MM.1S (cell line): ENCODE measurements around the gene TENM4.

Experiments used
- DNase-seq: peaks from one replicate; pipeline ENCODE4 v3.0.0-alpha.2; 2015
- H2AFZ ChIP-seq: fragments of 300-600 bp; sonication (generic); 2 replicates; pipeline ENCODE4 v1.6.0; 2016; ENCODE audit warnings: antibody characterized with exemption, low read length
- H3F3A ChIP-seq: fragments of 300-600 bp; sonication (generic); 2 replicates; pipeline ENCODE4 v1.6.1; 2016; ENCODE audit warnings: mild to moderate bottlenecking, antibody characterized with exemption, low read length, moderate library complexity, mixed read lengths; ENCODE audit not compliant: insufficient read depth
- H3K27ac ChIP-seq: fragments of 300-600 bp; sonication (generic); 2 replicates; pipeline ENCODE4 v1.5.1; 2016; ENCODE audit warnings: mild to moderate bottlenecking, low read length
- H3K27me3 ChIP-seq: fragments of 300-600 bp; sonication (generic); replicated peaks from 2 replicates; pipeline ENCODE4 v1.6.0; 2016; ENCODE audit warnings: low read length; ENCODE audit not compliant: insufficient read depth
- H3K36me3 ChIP-seq: fragments of 300-600 bp; sonication (generic); replicated peaks from 2 replicates; pipeline ENCODE4 v1.6.1; 2016; ENCODE audit warnings: mild to moderate bottlenecking, low read length, mixed read lengths; ENCODE audit not compliant: insufficient read depth
- H3K4me1 ChIP-seq: fragments of 300-600 bp; sonication (generic); 2 replicates; pipeline ENCODE4 v1.6.1; 2016; ENCODE audit warnings: low read length, mixed read lengths
- H3K4me2 ChIP-seq: fragments of 300-600 bp; sonication (generic); 2 replicates; pipeline ENCODE4 v1.6.0; 2016; ENCODE audit warnings: low read depth, low read length
- H3K4me3 ChIP-seq: fragments of 300-600 bp; sonication (generic); 2 replicates; pipeline ENCODE4 v1.5.1; 2016; ENCODE audit warnings: low read length, mixed read lengths
- H3K79me2 ChIP-seq: fragments of 300-600 bp; sonication (generic); 2 replicates; pipeline ENCODE4 v1.6.1; 2016; ENCODE audit warnings: mixed run types, low read length, mixed read lengths
- H3K9ac ChIP-seq: fragments of 300-600 bp; sonication (generic); 2 replicates; pipeline ENCODE4 v1.6.1; 2016; ENCODE audit warnings: low read length, mixed read lengths
- H3K9me2 ChIP-seq: fragments of 300-600 bp; sonication (generic); replicated peaks from 2 replicates; pipeline ENCODE4 v1.6.1; 2016; ENCODE audit warnings: mild to moderate bottlenecking, low read length, mixed read lengths; ENCODE audit not compliant: insufficient read depth
- H3K9me3 ChIP-seq: fragments of 300-600 bp; sonication (generic); replicated peaks from 2 replicates; pipeline ENCODE4 v1.6.1; 2016; ENCODE audit warnings: mild to moderate bottlenecking, low read length, mixed read lengths; ENCODE audit not compliant: insufficient read depth
- H4K20me1 ChIP-seq: fragments of 300-600 bp; sonication (generic); 2 replicates; pipeline ENCODE4 v1.6.1; 2016; ENCODE audit warnings: mild to moderate bottlenecking, low read length, moderate library complexity, mixed read lengths; ENCODE audit not compliant: insufficient read depth
- CTCF ChIP-seq: fragments of 300-600 bp; sonication (generic); IDR thresholded peaks from 2 replicates; pipeline ENCODE4 v1.5.1; 2016; ENCODE audit warnings: antibody characterized with exemption, low read length, mixed read lengths
- EZH2 ChIP-seq: fragments of 300-600 bp; sonication (generic); optimal IDR thresholded peaks from 2 replicates; pipeline ENCODE3; 2017; ENCODE audit warnings: low read depth, mild to moderate bottlenecking, antibody characterized with exemption, low read length, mixed read lengths
- EZH2phosphoT487 ChIP-seq: fragments of 300-600 bp; sonication (generic); IDR thresholded peaks from 2 replicates; pipeline ENCODE4 v1.6.1; 2018; ENCODE audit warnings: antibody characterized with exemption, low read length

TENM4 gene

GRCh38 chr11:79439886-79440570 is 802 bp downstream of the TENM4 start:
- Histone ChIP-seq H3K36me3 (no peaks in the 10 kb centered on the region), H3K4me1 (peaks cover 5% of the 10 kb centered on the region; the same call in 1 of the 2 replicates), H3K9ac (no peak overlapping the region), H3K79me2 (no peaks in the 10 kb centered on the region), H3K4me3 (peak overlapping the region; percentile 69), H3K27me3 (peaks cover 49% of the 10 kb centered on the region), H3K27ac (no peak overlapping the region), H2AFZ (peak overlapping the region; percentile 85), H3F3A (no peaks in the 10 kb centered on the region), H3K9me2 (no peaks in the 10 kb centered on the region), H3K9me3 (no peaks in the 10 kb centered on the region), H3K4me2 (peak overlapping the region; percentile 99), H4K20me1 (no peaks in the 10 kb centered on the region)
- peak; percentile 42 for DNase-seq
- TF ChIP-seq EZH2phosphoT487: no peak
- TF ChIP-seq CTCF: peak; percentile 7; the same call in 1 of the 2 replicates
- no peak for TF ChIP-seq EZH2

- H3K27me3 ChIP-seq: peaks cover 49% of the 10 kb centered on the region
Observed at GRCh38 chr11:79439410-79439885, 1.4 kb downstream of the TENM4 start.

GRCh38 chr11:79438631-79439409 is 2.0 kb downstream of the TENM4 start:
- H3K9me2 ChIP-seq: no peaks in the 10 kb centered on the region
- no peaks in the 10 kb centered on the region for H3K79me2 ChIP-seq
- H3K27ac ChIP-seq: no peak overlapping the region
- H4K20me1 ChIP-seq: no peaks in the 10 kb centered on the region
- peak overlapping the region; percentile 69 for H3K4me3 ChIP-seq
- peak overlapping the region; percentile 99 for H3K4me2 ChIP-seq
- no peak overlapping the region for H3K9ac ChIP-seq
- peak; percentile 13 for DNase-seq
- peaks cover 49% of the 10 kb centered on the region for H3K27me3 ChIP-seq
- no peaks in the 10 kb centered on the region for H3K9me3 ChIP-seq
- H3F3A ChIP-seq: no peaks in the 10 kb centered on the region
- peak overlapping the region; percentile 66 for H2AFZ ChIP-seq
- H3K4me1 ChIP-seq: peaks cover 5% of the 10 kb centered on the region; the same call in 1 of the 2 replicates
- TF ChIP-seq CTCF: no peak
- no peak for TF ChIP-seq EZH2phosphoT487
- TF ChIP-seq EZH2: no peak
- H3K36me3 ChIP-seq: no peaks in the 10 kb centered on the region

More at GRCh38 chr11:79439410-79439885, 1.4 kb downstream of the TENM4 start:
- Histone ChIP-seq H3K9me2 (no peaks in the 10 kb centered on the region), H2AFZ (peak overlapping the region; percentile 85), H3K27ac (no peak overlapping the region), H3F3A (no peaks in the 10 kb centered on the region), H3K36me3 (no peaks in the 10 kb centered on the region), H3K4me3 (peak overlapping the region; percentile 69), H3K4me1 (peaks cover 5% of the 10 kb centered on the region; the same call in 1 of the 2 replicates), H3K9me3 (no peaks in the 10 kb centered on the region), H3K79me2 (no peaks in the 10 kb centered on the region), H3K9ac (no peak overlapping the region), H4K20me1 (no peaks in the 10 kb centered on the region), H3K4me2 (peak overlapping the region; percentile 99)
- no peak for TF ChIP-seq EZH2phosphoT487
- peak; percentile 18 for DNase-seq
